GM18508 (cell line): ENCODE data around the gene ZBTB20.

Source experiments
- ATAC-seq: cut with Tn5 transposase; IDR thresholded peaks from one replicate; pipeline ENCODE4 v1.9.1; 2021; ENCODE audit warnings: moderate number of reproducible peaks; ENCODE audit not compliant: insufficient read depth, unreplicated experiment

ZBTB20 gene

GRCh38 chr3:114408736-114409670 lies 738.1 kb downstream of the ZBTB20 start:
- ATAC-seq = no peak

GRCh38 chr3:114406922-114407321 lies 740.2 kb downstream of the ZBTB20 start:
- ATAC-seq = no peak

DNA sequence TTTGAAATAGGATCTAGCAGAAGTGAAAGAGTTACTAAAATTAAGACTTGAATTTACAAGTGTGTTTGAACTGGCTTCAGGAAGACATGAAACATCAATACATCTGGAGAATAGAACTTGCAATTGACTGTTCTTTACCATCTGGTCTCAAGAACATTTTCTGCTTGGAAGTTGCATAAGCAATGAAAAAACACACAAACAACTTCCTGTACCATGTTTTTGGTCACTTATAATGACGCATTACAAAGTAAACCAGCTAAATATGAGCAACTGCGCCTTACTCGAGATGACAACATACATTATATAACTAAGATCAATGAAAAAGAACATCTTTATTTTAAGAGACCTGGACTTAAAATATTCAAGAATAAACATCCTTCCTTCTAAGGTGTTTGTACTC lies 740.8 kb downstream of the ZBTB20 start:
- no peak for ATAC-seq

GRCh38 chr3:114405202-114405990 lies 741.7 kb downstream of the ZBTB20 start:
- peak; percentile 63 for ATAC-seq

- ATAC-seq = no peak
These were observed 742.5 kb downstream of the ZBTB20 start for GRCh38 chr3:114404590-114404989.

DNA sequence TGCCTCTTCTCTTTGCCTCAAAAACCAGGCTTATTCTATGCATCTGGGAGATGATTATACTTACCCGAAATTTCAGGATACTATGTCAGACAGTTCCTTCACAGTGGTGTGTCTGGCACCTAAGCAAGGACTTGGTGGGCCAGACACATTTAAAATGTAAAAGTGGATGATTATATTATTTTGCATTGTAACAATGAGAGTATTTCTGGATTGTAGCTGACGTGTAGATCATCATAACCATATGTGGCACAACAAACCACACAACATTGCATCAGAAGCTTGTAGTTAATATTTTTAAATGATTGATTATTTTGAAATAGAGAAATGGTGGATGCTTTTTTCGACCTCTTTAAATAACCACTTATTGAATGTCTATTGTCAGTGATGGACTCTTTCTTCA lies 744.2 kb downstream of the ZBTB20 start:
- ATAC-seq = no peak

DNA sequence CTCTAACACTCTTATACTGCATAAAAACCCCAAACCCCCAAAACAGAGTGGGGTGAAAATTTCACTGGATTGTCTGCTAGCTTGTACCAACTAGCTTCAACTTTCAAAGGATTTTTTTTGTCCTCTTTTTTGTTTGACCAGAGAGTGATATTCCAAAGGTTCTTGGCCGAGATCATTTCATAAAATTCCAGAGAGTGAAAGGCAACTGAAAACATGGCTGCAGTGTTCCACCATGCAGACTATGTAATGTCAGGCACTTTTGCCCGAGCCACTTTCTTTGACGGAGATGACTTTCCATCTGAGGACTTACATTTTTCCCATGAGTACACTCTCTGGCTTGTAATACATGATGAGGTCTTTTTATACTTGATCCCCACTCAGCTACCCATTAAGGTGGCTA lies 745.7 kb downstream of the ZBTB20 start:
- ATAC-seq = no peak

GRCh38 chr3:114400371-114400770 lies 746.7 kb downstream of the ZBTB20 start:
- ATAC-seq = no peak

DNA sequence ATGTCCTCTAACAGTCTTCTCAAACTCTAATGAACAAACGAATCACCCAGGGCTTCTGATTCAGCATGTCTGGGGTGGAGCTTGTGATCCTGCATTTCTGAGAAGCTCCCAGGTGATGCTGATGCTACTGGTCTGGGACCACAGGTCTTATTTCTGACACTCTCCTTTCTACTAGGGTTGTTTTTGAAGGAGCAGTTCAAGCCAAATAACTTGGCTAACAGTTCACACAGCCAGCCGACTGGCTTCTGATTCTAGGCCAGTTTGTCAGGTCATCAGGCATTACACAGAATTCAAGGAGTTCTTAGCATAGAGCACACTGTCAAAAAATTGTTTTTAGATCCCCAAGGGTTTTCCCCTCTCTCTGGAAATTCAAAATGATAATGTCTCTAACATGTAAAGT lies 752.5 kb downstream of the ZBTB20 start:
- ATAC-seq = no peak

GRCh38 chr3:114393367-114394072 lies 753.6 kb downstream of the ZBTB20 start:
- no peak for ATAC-seq

DNA sequence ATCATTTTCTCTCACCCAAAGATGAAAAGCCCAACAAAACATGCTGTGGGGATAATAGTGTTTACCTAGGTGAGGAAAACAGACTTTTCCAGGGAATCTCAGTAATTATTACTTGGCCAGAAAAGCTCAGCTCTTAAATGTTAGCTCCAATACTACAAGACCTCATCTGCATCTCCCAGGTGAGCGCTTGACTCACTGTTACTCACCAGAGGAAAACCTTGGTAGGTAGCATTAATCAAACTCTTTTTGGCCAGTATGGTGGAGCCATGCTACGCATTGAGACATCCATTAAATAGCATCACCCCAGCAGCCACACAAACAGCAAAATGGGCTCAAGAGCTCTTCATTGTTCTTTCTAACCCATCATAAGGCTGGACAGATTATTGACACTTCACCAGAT lies 754.3 kb downstream of the ZBTB20 start:
- no peak for ATAC-seq

- no peak for ATAC-seq
These were observed 757.9 kb downstream of the ZBTB20 start for GRCh38 chr3:114389156-114389555.

DNA sequence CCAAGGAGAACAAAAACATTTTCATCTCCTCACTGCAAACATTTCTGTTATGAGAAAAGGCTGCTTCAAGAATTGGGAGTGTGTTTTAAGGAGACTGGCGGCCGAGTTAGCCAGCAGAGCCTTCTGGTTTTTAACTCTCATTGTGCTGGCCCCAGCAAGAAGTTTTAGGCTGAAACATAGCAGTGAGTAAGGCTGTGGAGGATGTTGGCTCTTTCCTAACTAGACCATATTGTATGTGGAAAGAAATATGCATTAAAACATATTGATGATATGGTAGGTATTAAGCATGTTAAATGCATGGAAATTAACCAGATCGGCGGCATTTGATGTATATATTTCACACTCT lies 762.6 kb downstream of the ZBTB20 start:
- ATAC-seq = no peak

GRCh38 chr3:114383875-114384557 lies 763.1 kb downstream of the ZBTB20 start:
- peak; percentile 77 for ATAC-seq

GRCh38 chr3:114380233-114380651 lies 766.8 kb downstream of the ZBTB20 start:
- no peak for ATAC-seq

- ATAC-seq = no peak
These were observed 767.8 kb downstream of the ZBTB20 start for GRCh38 chr3:114379266-114379665.

GRCh38 chr3:114378760-114379159 lies 768.3 kb downstream of the ZBTB20 start:
- ATAC-seq = no peak

GRCh38 chr3:114377426-114377825 lies 769.7 kb downstream of the ZBTB20 start:
- ATAC-seq = no peak

- no peak for ATAC-seq
These were observed 770.4 kb downstream of the ZBTB20 start for GRCh38 chr3:114376516-114377185.
